Ishikawa (cell line): ENCODE data around the gene CLN3.

Experiments
- CEBPB ChIP-seq: IDR thresholded peaks from 2 replicates; pipeline ENCODE4 v1.6.1; 2012
- EGR1 ChIP-seq: IDR thresholded peaks from 2 replicates; pipeline ENCODE4 v1.6.1; 2012
- EP300 ChIP-seq: IDR thresholded peaks from 2 replicates; pipeline ENCODE4 v1.6.1; 2012; ENCODE audit warnings: borderline replicate concordance
- RAD21 ChIP-seq: IDR thresholded peaks from 2 replicates; pipeline ENCODE4 v1.6.1; 2012; ENCODE audit warnings: low read depth
- TAF1 ChIP-seq: IDR thresholded peaks from 2 replicates; pipeline ENCODE4 v1.6.1; 2012; ENCODE audit warnings: low read depth, mild to moderate bottlenecking
- TEAD4 ChIP-seq: IDR thresholded peaks from 2 replicates; pipeline ENCODE4 v1.6.1; 2012
- YY1 ChIP-seq: IDR thresholded peaks from 2 replicates; pipeline ENCODE4 v1.6.1; 2012; ENCODE audit warnings: low read depth
- TF ChIP-seq, protein P1 (sequence below): IDR thresholded peaks from 2 replicates; pipeline ENCODE4 v1.6.1; 2012; ENCODE audit warnings: low read depth, mild to moderate bottlenecking
- TF ChIP-seq, protein P2 (sequence below): IDR thresholded peaks from 2 replicates; pipeline ENCODE4 v1.6.1; 2012
- TF ChIP-seq, protein P3 (sequence below): IDR thresholded peaks from 2 replicates; pipeline ENCODE4 v1.6.1; 2012

DNA sequence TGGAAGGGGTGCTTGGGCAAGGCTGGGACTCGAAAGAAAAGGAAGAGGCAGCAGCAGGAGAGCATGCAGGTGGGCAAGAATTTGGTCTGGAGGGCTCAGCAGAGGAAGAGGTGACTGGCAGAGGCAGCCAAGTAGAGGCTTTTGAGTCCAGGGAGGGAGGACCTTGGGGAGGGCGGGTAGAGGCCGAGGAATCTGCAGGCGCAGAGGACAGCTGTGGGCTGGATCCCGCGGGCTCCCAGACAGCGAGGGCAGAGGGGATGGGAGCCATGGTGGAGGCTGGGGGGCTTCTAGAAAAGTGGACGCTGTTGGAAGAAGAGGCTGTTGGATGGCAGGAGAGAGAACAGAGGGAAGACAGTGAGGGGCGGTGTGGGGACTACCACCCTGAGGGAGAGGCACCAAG is 5.5 kb upstream of the CLN3 start:
- TF ChIP-seq TAF1 (no peak), CEBPB (no peak), RAD21 (no peak), YY1 (no peak), EP300 (no peak), TEAD4 (no peak), EGR1 (no peak)
- TF ChIP-seq, protein P1, sequence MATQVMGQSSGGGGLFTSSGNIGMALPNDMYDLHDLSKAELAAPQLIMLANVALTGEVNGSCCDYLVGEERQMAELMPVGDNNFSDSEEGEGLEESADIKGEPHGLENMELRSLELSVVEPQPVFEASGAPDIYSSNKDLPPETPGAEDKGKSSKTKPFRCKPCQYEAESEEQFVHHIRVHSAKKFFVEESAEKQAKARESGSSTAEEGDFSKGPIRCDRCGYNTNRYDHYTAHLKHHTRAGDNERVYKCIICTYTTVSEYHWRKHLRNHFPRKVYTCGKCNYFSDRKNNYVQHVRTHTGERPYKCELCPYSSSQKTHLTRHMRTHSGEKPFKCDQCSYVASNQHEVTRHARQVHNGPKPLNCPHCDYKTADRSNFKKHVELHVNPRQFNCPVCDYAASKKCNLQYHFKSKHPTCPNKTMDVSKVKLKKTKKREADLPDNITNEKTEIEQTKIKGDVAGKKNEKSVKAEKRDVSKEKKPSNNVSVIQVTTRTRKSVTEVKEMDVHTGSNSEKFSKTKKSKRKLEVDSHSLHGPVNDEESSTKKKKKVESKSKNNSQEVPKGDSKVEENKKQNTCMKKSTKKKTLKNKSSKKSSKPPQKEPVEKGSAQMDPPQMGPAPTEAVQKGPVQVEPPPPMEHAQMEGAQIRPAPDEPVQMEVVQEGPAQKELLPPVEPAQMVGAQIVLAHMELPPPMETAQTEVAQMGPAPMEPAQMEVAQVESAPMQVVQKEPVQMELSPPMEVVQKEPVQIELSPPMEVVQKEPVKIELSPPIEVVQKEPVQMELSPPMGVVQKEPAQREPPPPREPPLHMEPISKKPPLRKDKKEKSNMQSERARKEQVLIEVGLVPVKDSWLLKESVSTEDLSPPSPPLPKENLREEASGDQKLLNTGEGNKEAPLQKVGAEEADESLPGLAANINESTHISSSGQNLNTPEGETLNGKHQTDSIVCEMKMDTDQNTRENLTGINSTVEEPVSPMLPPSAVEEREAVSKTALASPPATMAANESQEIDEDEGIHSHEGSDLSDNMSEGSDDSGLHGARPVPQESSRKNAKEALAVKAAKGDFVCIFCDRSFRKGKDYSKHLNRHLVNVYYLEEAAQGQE: no peak
- TF ChIP-seq, protein P2, sequence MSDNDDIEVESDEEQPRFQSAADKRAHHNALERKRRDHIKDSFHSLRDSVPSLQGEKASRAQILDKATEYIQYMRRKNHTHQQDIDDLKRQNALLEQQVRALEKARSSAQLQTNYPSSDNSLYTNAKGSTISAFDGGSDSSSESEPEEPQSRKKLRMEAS: no peak
- TF ChIP-seq, protein P3, sequence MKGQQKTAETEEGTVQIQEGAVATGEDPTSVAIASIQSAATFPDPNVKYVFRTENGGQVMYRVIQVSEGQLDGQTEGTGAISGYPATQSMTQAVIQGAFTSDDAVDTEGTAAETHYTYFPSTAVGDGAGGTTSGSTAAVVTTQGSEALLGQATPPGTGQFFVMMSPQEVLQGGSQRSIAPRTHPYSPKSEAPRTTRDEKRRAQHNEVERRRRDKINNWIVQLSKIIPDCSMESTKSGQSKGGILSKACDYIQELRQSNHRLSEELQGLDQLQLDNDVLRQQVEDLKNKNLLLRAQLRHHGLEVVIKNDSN: no peak
